HEK293T (cell line): ENCODE data around the gene SEMA3A.

Experiments used
- CTCF ChIA-PET: fragments of 350-600 bp; formaldehyde crosslinking; extraction: SDS; loops from one replicate; lab custom pipeline; 2021; ENCODE audit warnings: antibody characterized with exemption, inconsistent platforms; lab: Yijun Ruan, JAX
- POLR2A ChIA-PET: fragments of 350-600 bp; formaldehyde crosslinking; extraction: SDS; loops from one replicate; lab custom pipeline; 2020; ENCODE audit warnings: antibody characterized with exemption, inconsistent platforms; lab: Yijun Ruan, JAX
- DNase-seq: peaks from one replicate; pipeline ENCODE4 v3.0.0; 2012; ENCODE audit warnings: mixed read lengths; ENCODE audit errors: extremely low spot score
- ARNT ChIP-seq: fragments of 450-650 bp; IDR thresholded peaks from 2 replicates; pipeline ENCODE4 v1.6.1; 2017; ENCODE audit warnings: mild to moderate bottlenecking
- BHLHE40 ChIP-seq: fragments of 450-650 bp; IDR thresholded peaks from 2 replicates; pipeline ENCODE4 v1.6.1; 2016; ENCODE audit warnings: mild to moderate bottlenecking, moderate library complexity, borderline replicate concordance
- CTBP1 ChIP-seq: fragments of 450-650 bp; IDR thresholded peaks from 2 replicates; pipeline ENCODE4 v1.6.1; 2016; ENCODE audit warnings: borderline replicate concordance
- ELF4 ChIP-seq: fragments of 450-650 bp; IDR thresholded peaks from 2 replicates; pipeline ENCODE4 v1.6.1; 2017; ENCODE audit warnings: antibody characterized with exemption
- FOXA1 ChIP-seq: fragments of 450-650 bp; IDR thresholded peaks from 2 replicates; pipeline ENCODE4 v1.6.1; 2016; ENCODE audit warnings: mild to moderate bottlenecking
- FOXK2 ChIP-seq: fragments of 450-650 bp; IDR thresholded peaks from 2 replicates; pipeline ENCODE4 v1.6.1; 2016; ENCODE audit warnings: mild to moderate bottlenecking
- FOXM1 ChIP-seq: fragments of 450-650 bp; IDR thresholded peaks from 2 replicates; pipeline ENCODE4 v1.6.1; 2017; ENCODE audit warnings: mild to moderate bottlenecking, borderline replicate concordance
- HDGF ChIP-seq: fragments of 450-650 bp; IDR thresholded peaks from 2 replicates; pipeline ENCODE4 v1.6.1; 2017; ENCODE audit warnings: antibody characterized with exemption, borderline replicate concordance
- L3MBTL2 ChIP-seq: fragments of 450-650 bp; conservative IDR thresholded peaks from 2 replicates; pipeline ENCODE4 v1.6.1; 2016; ENCODE audit warnings: mild to moderate bottlenecking
- LEF1 ChIP-seq: fragments of 450-650 bp; IDR thresholded peaks from 2 replicates; pipeline ENCODE4 v1.6.1; 2017; ENCODE audit warnings: mild to moderate bottlenecking, borderline replicate concordance
- NFRKB ChIP-seq: fragments of 450-650 bp; IDR thresholded peaks from 2 replicates; pipeline ENCODE4 v1.6.1; 2016; ENCODE audit warnings: mild to moderate bottlenecking, moderate library complexity
- PKNOX1 ChIP-seq: fragments of 450-650 bp; IDR thresholded peaks from 2 replicates; pipeline ENCODE4 v1.6.1; 2016
- SP1 ChIP-seq: fragments of 450-650 bp; IDR thresholded peaks from 2 replicates; pipeline ENCODE4 v1.6.1; 2017
- SUZ12 ChIP-seq: fragments of 450-650 bp; IDR thresholded peaks from 2 replicates; pipeline ENCODE4 v1.6.1; 2016; ENCODE audit warnings: mild to moderate bottlenecking
- TARDBP ChIP-seq: fragments of 450-650 bp; IDR thresholded peaks from 2 replicates; pipeline ENCODE4 v1.6.1; 2016
- ZNF384 ChIP-seq: fragments of 450-650 bp; IDR thresholded peaks from 2 replicates; pipeline ENCODE4 v1.6.1; 2016

SEMA3A gene

GRCh38 chr7:84013616-84014240 lies 180.9 kb downstream of the SEMA3A start:
- DNase-seq: no peak
- ChIA-PET POLR2A (no interaction called here), CTCF (no interaction called here)
- TF ChIP-seq HDGF (no peak), ARNT (no peak)

GRCh38 chr7:84009782-84010181 lies 184.8 kb downstream of the SEMA3A start:
- POLR2A ChIA-PET: no interaction called here
- DNase-seq: no peak
- TF ChIP-seq SUZ12 (no peak), ZNF384 (peak; percentile 79; the same call in 1 of the 2 replicates)
- CTCF ChIA-PET: no interaction called here

GRCh38 chr7:84009051-84009450 lies 185.5 kb downstream of the SEMA3A start:
- DNase-seq: no peak
- ChIA-PET CTCF (no interaction called here), POLR2A (no interaction called here)
- TF ChIP-seq ELF4: no peak
- no peak for TF ChIP-seq FOXA1
- TF ChIP-seq PKNOX1: no peak
- no peak for TF ChIP-seq HDGF
- no peak for TF ChIP-seq TARDBP
- TF ChIP-seq LEF1: no peak
- no peak for TF ChIP-seq BHLHE40
- TF ChIP-seq FOXM1: no peak
- no peak for TF ChIP-seq SUZ12
- TF ChIP-seq NFRKB: no peak
- no peak for TF ChIP-seq L3MBTL2
- TF ChIP-seq SP1: no peak
- no peak for TF ChIP-seq ARNT
- no peak for TF ChIP-seq CTBP1

- POLR2A ChIA-PET: interaction anchor here (0.7 kb wide), 1 partner anchor 1298 kb away, joined by 3 read pairs; no protein-coding TSS in a partner anchor
- no peak for DNase-seq
- CTCF ChIA-PET: no interaction called here
- no peak for TF ChIP-seq CTBP1
- TF ChIP-seq ARNT: no peak
- no peak for TF ChIP-seq L3MBTL2
- no peak for TF ChIP-seq HDGF
- TF ChIP-seq FOXK2: no peak
- no peak for TF ChIP-seq SP1
- no peak for TF ChIP-seq BHLHE40
- no peak for TF ChIP-seq TARDBP
- no peak for TF ChIP-seq FOXM1
- no peak for TF ChIP-seq SUZ12
Measured at GRCh38 chr7:84003191-84003590, 191.4 kb downstream of the SEMA3A start.

- ChIA-PET CTCF (no interaction called here), POLR2A (no interaction called here)
- TF ChIP-seq L3MBTL2: no peak
- no peak for TF ChIP-seq NFRKB
- TF ChIP-seq LEF1: no peak
- no peak for TF ChIP-seq SP1
- TF ChIP-seq ZNF384: no peak
- no peak for TF ChIP-seq FOXK2
- no peak for TF ChIP-seq ELF4
- DNase-seq: no peak
Measured at GRCh38 chr7:84002348-84002747, 192.2 kb downstream of the SEMA3A start.

- POLR2A ChIA-PET: no interaction called here
- TF ChIP-seq NFRKB (no peak), PKNOX1 (no peak)
- CTCF ChIA-PET: no interaction called here
- no peak for DNase-seq
Measured at GRCh38 chr7:83996879-83997278, 197.7 kb downstream of the SEMA3A start.

GRCh38 chr7:83987764-83988163 lies 206.8 kb downstream of the SEMA3A start:
- POLR2A ChIA-PET: interaction anchor here (0.6 kb wide), 1 partner anchor 55 kb away, joined by 3 read pairs; no protein-coding TSS in a partner anchor
- TF ChIP-seq HDGF (no peak), FOXK2 (no peak), CTBP1 (no peak), PKNOX1 (no peak), L3MBTL2 (no peak), FOXM1 (no peak), LEF1 (no peak), BHLHE40 (no peak), FOXA1 (no peak)
- CTCF ChIA-PET: interaction anchor here (0.6 kb wide), 1 partner anchor 8 kb away, joined by 3 read pairs; no protein-coding TSS in a partner anchor
- no peak for DNase-seq

GRCh38 chr7:83985821-83986220 lies 208.8 kb downstream of the SEMA3A start:
- CTCF ChIA-PET: no interaction called here
- POLR2A ChIA-PET: no interaction called here
- DNase-seq: no peak
- TF ChIP-seq LEF1 (no peak), ELF4 (no peak), FOXK2 (no peak)
